GM18519 (cell line): Measurements from ENCODE around the gene NCAPD3.
"Not testable (repeated sequence)": the region's sequence is repeated elsewhere in the genome, so short reads cannot be mapped to it uniquely, and the experiment has no call there.

Source experiments
- ATAC-seq: cut with Tn5 transposase; IDR thresholded peaks from one replicate; pipeline ENCODE4 v1.9.1; 2021; ENCODE audit warnings: mild to moderate bottlenecking, moderate library complexity; ENCODE audit not compliant: unreplicated experiment, low FRiP score

The NCAPD3 gene

GRCh38 chr11:134230339-134230738, 6.6 kb upstream of the NCAPD3 start:
- ATAC-seq: no peak

- no peak for ATAC-seq
These were observed 5.5 kb upstream of the NCAPD3 start for GRCh38 chr11:134229126-134229790.

GRCh38 chr11:134228625-134229024, 4.9 kb upstream of the NCAPD3 start:
- peak; percentile 42 for ATAC-seq

- no peak for ATAC-seq
These were observed 3.1 kb upstream of the NCAPD3 start for GRCh38 chr11:134226806-134227325.

- ATAC-seq: peak; percentile 20
These were observed 1.2 kb upstream of the NCAPD3 start for GRCh38 chr11:134224710-134225664.

- no peak for ATAC-seq
These were observed 646 bp downstream of the NCAPD3 start for GRCh38 chr11:134223121-134223520.

GRCh38 chr11:134216816-134217215, 7.0 kb downstream of the NCAPD3 start:
- no peak for ATAC-seq

GRCh38 chr11:134215836-134216235, 7.9 kb downstream of the NCAPD3 start:
- no peak for ATAC-seq

GRCh38 chr11:134207538-134208239, 16.1 kb downstream of the NCAPD3 start:
- ATAC-seq: no peak

- no peak for ATAC-seq
These were observed 17.6 kb downstream of the NCAPD3 start for GRCh38 chr11:134206185-134206584.

GRCh38 chr11:134205729-134206128, 18.0 kb downstream of the NCAPD3 start:
- no peak for ATAC-seq

- no peak for ATAC-seq
These were observed 21.1 kb downstream of the NCAPD3 start for GRCh38 chr11:134202661-134203060.

GRCh38 chr11:134200688-134201087, 23.1 kb downstream of the NCAPD3 start:
- no peak for ATAC-seq

- no peak for ATAC-seq
These were observed 24.2 kb downstream of the NCAPD3 start for GRCh38 chr11:134199531-134199930.

- ATAC-seq: no peak
These were observed 27.0 kb downstream of the NCAPD3 start for GRCh38 chr11:134196756-134197155.

- not testable (repeated sequence) for ATAC-seq
These were observed 35.7 kb downstream of the NCAPD3 start for GRCh38 chr11:134188092-134188491.

GRCh38 chr11:134181707-134182106, 42.1 kb downstream of the NCAPD3 start:
- ATAC-seq: no peak

- ATAC-seq: no peak
These were observed 45.6 kb downstream of the NCAPD3 start for GRCh38 chr11:134178032-134178674.

GRCh38 chr11:134176284-134176683, 47.5 kb downstream of the NCAPD3 start:
- no peak for ATAC-seq

- ATAC-seq: no peak
These were observed 50.5 kb downstream of the NCAPD3 start for GRCh38 chr11:134173296-134173695.
